ENCODE data around the gene HERPUD2. TPM values are rescaled to one million over a fixed set of nuclear protein-coding genes. Genes with fewer than 3 reads are reported as not detected.

Gene HERPUD2
- total RNA-seq, 1 donor from 2014 or later = 36.1 TPM

- DNase-seq (ENCODE audit: low read depth) = no peak
- peaks cover 1% of the 10 kb centered on the region for H3K36me3 ChIP-seq (ENCODE audit: control insufficient read depth, insufficient read depth, low read length)
- FAIRE-seq = no peak
- no peaks in the 10 kb centered on the region for H3K27me3 ChIP-seq (ENCODE audit: control insufficient read depth, insufficient read depth, low read length)
- no peak overlapping the region for H3K4me3 ChIP-seq (ENCODE audit: low read depth, low read length)
- TF ChIP-seq CTCF (IDR thresholded peaks at IDR 0.05; ENCODE audit: insufficient read depth, low read length, severe bottlenecking) = no peak
Measured at GRCh38 chr7:35685781-35686180, 9.2 kb downstream of the HERPUD2 start.

GRCh38 chr7:35681231-35682029 lies 13.5 kb downstream of the HERPUD2 start:
- DNase-seq (ENCODE audit: low read depth) = no peak
- no peak for TF ChIP-seq CTCF (IDR thresholded peaks at IDR 0.05; ENCODE audit: insufficient read depth, low read length, severe bottlenecking)
- FAIRE-seq = no peak

GRCh38 chr7:35680403-35681013 lies 14.4 kb downstream of the HERPUD2 start:
- FAIRE-seq (no peak), DNase-seq (ENCODE audit: low read depth) (no peak)
- H3K36me3 ChIP-seq (ENCODE audit: control insufficient read depth, insufficient read depth, low read length) = peaks cover 1% of the 10 kb centered on the region
- TF ChIP-seq CTCF (IDR thresholded peaks at IDR 0.05; ENCODE audit: insufficient read depth, low read length, severe bottlenecking) = no peak
- H3K27me3 ChIP-seq (ENCODE audit: control insufficient read depth, insufficient read depth, low read length) = no peaks in the 10 kb centered on the region
- H3K4me3 ChIP-seq (ENCODE audit: low read depth, low read length) = no peak overlapping the region

More at GRCh38 chr7:35681231-35682029, 13.5 kb downstream of the HERPUD2 start:
- H3K4me3 ChIP-seq (ENCODE audit: low read depth, low read length) = no peak overlapping the region
- H3K36me3 ChIP-seq (ENCODE audit: control insufficient read depth, insufficient read depth, low read length) = peaks cover 1% of the 10 kb centered on the region
- no peaks in the 10 kb centered on the region for H3K27me3 ChIP-seq (ENCODE audit: control insufficient read depth, insufficient read depth, low read length)

GRCh38 chr7:35677582-35678356 lies 17.2 kb downstream of the HERPUD2 start:
- TF ChIP-seq CTCF (IDR thresholded peaks at IDR 0.05; ENCODE audit: insufficient read depth, low read length, severe bottlenecking) = no peak

GRCh38 chr7:35676211-35676610 lies 18.7 kb downstream of the HERPUD2 start:
- Histone ChIP-seq H3K27me3 (ENCODE audit: control insufficient read depth, insufficient read depth, low read length) (no peaks in the 10 kb centered on the region), H3K36me3 (ENCODE audit: control insufficient read depth, insufficient read depth, low read length) (no peaks in the 10 kb centered on the region), H3K4me3 (ENCODE audit: low read depth, low read length) (no peak overlapping the region)
- no peak for TF ChIP-seq CTCF (IDR thresholded peaks at IDR 0.05; ENCODE audit: insufficient read depth, low read length, severe bottlenecking)
- FAIRE-seq = no peak
- DNase-seq (ENCODE audit: low read depth) = no peak

More at GRCh38 chr7:35677582-35678356, 17.2 kb downstream of the HERPUD2 start:
- H3K36me3 ChIP-seq (ENCODE audit: control insufficient read depth, insufficient read depth, low read length) = no peaks in the 10 kb centered on the region
- DNase-seq (ENCODE audit: low read depth) (no peak), FAIRE-seq (no peak)
- no peak overlapping the region for H3K4me3 ChIP-seq (ENCODE audit: low read depth, low read length)
- H3K27me3 ChIP-seq (ENCODE audit: control insufficient read depth, insufficient read depth, low read length) = no peaks in the 10 kb centered on the region

Data from bronchial epithelial cell (primary cell).